ENCODE measurements around the gene SUPT3H. TPM values are rescaled to one million over a fixed set of nuclear protein-coding genes. Genes with fewer than 3 reads are reported as not detected.

SUPT3H gene
- total RNA-seq, 6 experiments from 2014 or later, result 5.6 to 8.2 (median 6.5) TPM

GRCh38 chr6:45222380-45222779 is 155.4 kb downstream of the SUPT3H start:
- no peak for TF ChIP-seq CTCF (IDR thresholded peaks at IDR 0.05)
- H3K4me3 Mint-ChIP-seq, result no peak overlapping the region
- H3K27me3 Mint-ChIP-seq (ENCODE audit: insufficient read depth), result no peaks in the 10 kb centered on the region; the same call in 1 of the 2 replicates
- no peaks in the 10 kb centered on the region for H3K9me3 Mint-ChIP-seq
- peaks cover 6% of the 10 kb centered on the region; the same call in 1 of the 2 replicates for H3K4me1 Mint-ChIP-seq (ENCODE audit: low read depth)
- no peak for DNase-seq
- no peak overlapping the region for H3K27ac Mint-ChIP-seq
- H3K36me3 Mint-ChIP-seq (ENCODE audit: low read depth), result no peaks in the 10 kb centered on the region; the same call in 1 of the 2 replicates

GRCh38 chr6:45215759-45216158 is 162.0 kb downstream of the SUPT3H start:
- peaks cover 9% of the 10 kb centered on the region for H3K36me3 Mint-ChIP-seq (ENCODE audit: low read depth)
- H3K27me3 Mint-ChIP-seq (ENCODE audit: insufficient read depth), result no peaks in the 10 kb centered on the region; the same call in 1 of the 2 replicates

GRCh38 chr6:45212976-45213375 is 164.8 kb downstream of the SUPT3H start:
- Mint-ChIP-seq H3K36me3 (ENCODE audit: low read depth) (peaks cover 24% of the 10 kb centered on the region), H3K27ac (no peak overlapping the region), H3K27me3 (ENCODE audit: insufficient read depth) (no peaks in the 10 kb centered on the region; the same call in 1 of the 2 replicates), H3K9me3 (peaks cover 17% of the 10 kb centered on the region; the same call in 1 of the 2 replicates), H3K4me3 (no peak overlapping the region), H3K4me1 (ENCODE audit: low read depth) (peaks cover 18% of the 10 kb centered on the region)
- DNase-seq, result no peak
- TF ChIP-seq CTCF (IDR thresholded peaks at IDR 0.05), result no peak

More at GRCh38 chr6:45215759-45216158, 162.0 kb downstream of the SUPT3H start:
- Mint-ChIP-seq H3K4me1 (ENCODE audit: low read depth) (no peaks in the 10 kb centered on the region), H3K27ac (no peak overlapping the region), H3K9me3 (peaks cover 4% of the 10 kb centered on the region; the same call in 1 of the 2 replicates), H3K4me3 (no peak overlapping the region)
- TF ChIP-seq CTCF (IDR thresholded peaks at IDR 0.05), result no peak
- no peak for DNase-seq

- H3K36me3 Mint-ChIP-seq (ENCODE audit: low read depth), result peaks cover 19% of the 10 kb centered on the region
- H3K9me3 Mint-ChIP-seq, result peaks cover 15% of the 10 kb centered on the region; the same call in 1 of the 2 replicates
- H3K4me1 Mint-ChIP-seq (ENCODE audit: low read depth), result peaks cover 18% of the 10 kb centered on the region
- TF ChIP-seq CTCF (IDR thresholded peaks at IDR 0.05), result no peak
- no peak overlapping the region for H3K4me3 Mint-ChIP-seq
- H3K27me3 Mint-ChIP-seq (ENCODE audit: insufficient read depth), result no peaks in the 10 kb centered on the region
- H3K27ac Mint-ChIP-seq, result no peak overlapping the region
- peak; percentile 6 for DNase-seq
These were observed 168.0 kb downstream of the SUPT3H start for GRCh38 chr6:45209762-45210161.

- Mint-ChIP-seq H3K36me3 (ENCODE audit: low read depth) (peaks cover 19% of the 10 kb centered on the region), H3K27ac (no peak overlapping the region), H3K9me3 (peaks cover 15% of the 10 kb centered on the region; the same call in 1 of the 2 replicates), H3K27me3 (ENCODE audit: insufficient read depth) (no peaks in the 10 kb centered on the region), H3K4me3 (no peak overlapping the region), H3K4me1 (ENCODE audit: low read depth) (peaks cover 18% of the 10 kb centered on the region)
- no peak for TF ChIP-seq CTCF (IDR thresholded peaks at IDR 0.05)
- DNase-seq, result no peak
These were observed 170.8 kb downstream of the SUPT3H start for GRCh38 chr6:45206793-45207492.
